ENCODE data around the gene GALNT18.

DNA sequence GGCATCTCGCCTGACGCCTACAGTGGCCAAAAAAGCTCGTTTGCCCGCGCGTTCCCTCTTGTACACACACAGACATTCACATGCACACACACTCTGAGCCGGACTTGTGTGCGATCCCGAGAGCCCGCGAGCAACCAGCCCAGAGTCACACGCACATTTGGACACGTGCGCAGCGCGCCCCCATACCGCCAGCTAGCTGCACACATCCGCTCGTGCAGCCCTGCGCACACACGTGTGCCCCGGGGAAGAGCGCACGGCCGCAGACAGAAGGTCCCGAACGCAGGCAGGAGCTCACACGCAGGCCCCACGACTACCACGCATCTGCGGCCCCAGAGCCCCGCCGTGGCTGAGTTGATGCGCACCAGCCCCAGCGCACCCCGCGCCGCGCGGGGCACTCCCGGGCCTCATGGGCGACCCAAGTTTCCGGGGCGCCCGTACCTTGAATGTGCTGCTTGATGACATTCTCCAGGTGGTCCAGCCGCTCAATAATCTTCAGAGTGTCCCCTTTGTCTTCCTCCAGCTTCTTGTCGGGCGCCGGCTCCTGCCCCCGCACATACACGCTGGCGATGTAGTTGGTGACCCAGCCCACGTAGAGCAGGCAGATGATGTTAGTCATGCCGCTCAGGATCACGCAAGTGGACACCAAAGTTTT is 758 bp downstream of the GALNT18 start:
- no peak for TF ChIP-seq RAD21 (IDR thresholded peaks at IDR 0.05; ENCODE audit: low read depth)
- TF ChIP-seq TAF1 (IDR thresholded peaks at IDR 0.05; ENCODE audit: low read depth), result no peak
- no peak for TF ChIP-seq CREB1 (IDR thresholded peaks at IDR 0.05; ENCODE audit: low read depth)
- TF ChIP-seq, protein P1, sequence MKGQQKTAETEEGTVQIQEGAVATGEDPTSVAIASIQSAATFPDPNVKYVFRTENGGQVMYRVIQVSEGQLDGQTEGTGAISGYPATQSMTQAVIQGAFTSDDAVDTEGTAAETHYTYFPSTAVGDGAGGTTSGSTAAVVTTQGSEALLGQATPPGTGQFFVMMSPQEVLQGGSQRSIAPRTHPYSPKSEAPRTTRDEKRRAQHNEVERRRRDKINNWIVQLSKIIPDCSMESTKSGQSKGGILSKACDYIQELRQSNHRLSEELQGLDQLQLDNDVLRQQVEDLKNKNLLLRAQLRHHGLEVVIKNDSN (IDR thresholded peaks at IDR 0.05), result no peak
- TF ChIP-seq YY1 (IDR thresholded peaks at IDR 0.05; ENCODE audit: low read depth), result no peak
- TF ChIP-seq FOXM1 (IDR thresholded peaks at IDR 0.05; ENCODE audit: borderline replicate concordance, low read depth), result no peak
- TF ChIP-seq, protein P2, sequence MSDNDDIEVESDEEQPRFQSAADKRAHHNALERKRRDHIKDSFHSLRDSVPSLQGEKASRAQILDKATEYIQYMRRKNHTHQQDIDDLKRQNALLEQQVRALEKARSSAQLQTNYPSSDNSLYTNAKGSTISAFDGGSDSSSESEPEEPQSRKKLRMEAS (IDR thresholded peaks at IDR 0.05), result no peak
- no peak for TF ChIP-seq TCF12 (IDR thresholded peaks at IDR 0.05; ENCODE audit: low read depth)
- no peak for TF ChIP-seq ZBTB7A (IDR thresholded peaks at IDR 0.05; ENCODE audit: low read depth)
- TF ChIP-seq EP300 (IDR thresholded peaks at IDR 0.05; ENCODE audit: borderline replicate concordance), result no peak
- TF ChIP-seq, protein P3, sequence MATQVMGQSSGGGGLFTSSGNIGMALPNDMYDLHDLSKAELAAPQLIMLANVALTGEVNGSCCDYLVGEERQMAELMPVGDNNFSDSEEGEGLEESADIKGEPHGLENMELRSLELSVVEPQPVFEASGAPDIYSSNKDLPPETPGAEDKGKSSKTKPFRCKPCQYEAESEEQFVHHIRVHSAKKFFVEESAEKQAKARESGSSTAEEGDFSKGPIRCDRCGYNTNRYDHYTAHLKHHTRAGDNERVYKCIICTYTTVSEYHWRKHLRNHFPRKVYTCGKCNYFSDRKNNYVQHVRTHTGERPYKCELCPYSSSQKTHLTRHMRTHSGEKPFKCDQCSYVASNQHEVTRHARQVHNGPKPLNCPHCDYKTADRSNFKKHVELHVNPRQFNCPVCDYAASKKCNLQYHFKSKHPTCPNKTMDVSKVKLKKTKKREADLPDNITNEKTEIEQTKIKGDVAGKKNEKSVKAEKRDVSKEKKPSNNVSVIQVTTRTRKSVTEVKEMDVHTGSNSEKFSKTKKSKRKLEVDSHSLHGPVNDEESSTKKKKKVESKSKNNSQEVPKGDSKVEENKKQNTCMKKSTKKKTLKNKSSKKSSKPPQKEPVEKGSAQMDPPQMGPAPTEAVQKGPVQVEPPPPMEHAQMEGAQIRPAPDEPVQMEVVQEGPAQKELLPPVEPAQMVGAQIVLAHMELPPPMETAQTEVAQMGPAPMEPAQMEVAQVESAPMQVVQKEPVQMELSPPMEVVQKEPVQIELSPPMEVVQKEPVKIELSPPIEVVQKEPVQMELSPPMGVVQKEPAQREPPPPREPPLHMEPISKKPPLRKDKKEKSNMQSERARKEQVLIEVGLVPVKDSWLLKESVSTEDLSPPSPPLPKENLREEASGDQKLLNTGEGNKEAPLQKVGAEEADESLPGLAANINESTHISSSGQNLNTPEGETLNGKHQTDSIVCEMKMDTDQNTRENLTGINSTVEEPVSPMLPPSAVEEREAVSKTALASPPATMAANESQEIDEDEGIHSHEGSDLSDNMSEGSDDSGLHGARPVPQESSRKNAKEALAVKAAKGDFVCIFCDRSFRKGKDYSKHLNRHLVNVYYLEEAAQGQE (IDR thresholded peaks at IDR 0.05; ENCODE audit: low read depth), result no peak
- no peak for TF ChIP-seq TEAD4 (IDR thresholded peaks at IDR 0.05)
- TF ChIP-seq CEBPB (IDR thresholded peaks at IDR 0.05), result no peak
- no peak for TF ChIP-seq NFIC (IDR thresholded peaks at IDR 0.05)

All from Ishikawa (cell line).